ENCODE measurements around the gene MRPL48. TPM values are rescaled to one million over a fixed set of nuclear protein-coding genes. Genes with fewer than 3 reads are reported as not detected.

Gene MRPL48
- total and polyA plus RNA-seq, 7 donors = 23.8 to 35.2 (median 26.4) TPM

GRCh38 chr11:73789279-73789670 lies 1.6 kb downstream of the MRPL48 start:
- Histone ChIP-seq H3K9me3 (no peaks in the 10 kb centered on the region), H3K27ac (peak overlapping the region; percentile 95), H3K36me3 (ENCODE audit: insufficient read depth in 1 of 2, low read depth in 1 of 2) (peaks cover 0 to 9% of the 10 kb centered on the region in 2 donors), H3K27me3 (ENCODE audit: insufficient read depth in 3 of 3, low read length in 2 of 3) (no peaks in the 10 kb centered on the region), H3K4me3 (peak overlapping the region; percentile 90), H3K4me1 (peaks cover 11% of the 10 kb centered on the region)
- 26 to 37% (median 30%) methylated on average over 5 of the region's 5 CpGs for WGBS, 3 donors
- DNase-seq = no peak
- intact Hi-C loops (cut with DNase I) = no loop called here
- ATAC-seq = peak in 2 of 4 donors; percentile 6 to 7
- TF ChIP-seq, protein P1, sequence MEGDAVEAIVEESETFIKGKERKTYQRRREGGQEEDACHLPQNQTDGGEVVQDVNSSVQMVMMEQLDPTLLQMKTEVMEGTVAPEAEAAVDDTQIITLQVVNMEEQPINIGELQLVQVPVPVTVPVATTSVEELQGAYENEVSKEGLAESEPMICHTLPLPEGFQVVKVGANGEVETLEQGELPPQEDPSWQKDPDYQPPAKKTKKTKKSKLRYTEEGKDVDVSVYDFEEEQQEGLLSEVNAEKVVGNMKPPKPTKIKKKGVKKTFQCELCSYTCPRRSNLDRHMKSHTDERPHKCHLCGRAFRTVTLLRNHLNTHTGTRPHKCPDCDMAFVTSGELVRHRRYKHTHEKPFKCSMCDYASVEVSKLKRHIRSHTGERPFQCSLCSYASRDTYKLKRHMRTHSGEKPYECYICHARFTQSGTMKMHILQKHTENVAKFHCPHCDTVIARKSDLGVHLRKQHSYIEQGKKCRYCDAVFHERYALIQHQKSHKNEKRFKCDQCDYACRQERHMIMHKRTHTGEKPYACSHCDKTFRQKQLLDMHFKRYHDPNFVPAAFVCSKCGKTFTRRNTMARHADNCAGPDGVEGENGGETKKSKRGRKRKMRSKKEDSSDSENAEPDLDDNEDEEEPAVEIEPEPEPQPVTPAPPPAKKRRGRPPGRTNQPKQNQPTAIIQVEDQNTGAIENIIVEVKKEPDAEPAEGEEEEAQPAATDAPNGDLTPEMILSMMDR (IDR thresholded peaks at IDR 0.05) = no peak

GRCh38 chr11:73792584-73792983 lies 4.9 kb downstream of the MRPL48 start:
- peaks cover 0 to 9% of the 10 kb centered on the region in 2 donors for H3K36me3 ChIP-seq (ENCODE audit: insufficient read depth in 1 of 2, low read depth in 1 of 2)
- no peaks in the 10 kb centered on the region for H3K27me3 ChIP-seq (ENCODE audit: insufficient read depth in 3 of 3, low read length in 2 of 3)
- H3K4me3 ChIP-seq = no peak overlapping the region
- no peak overlapping the region for H3K27ac ChIP-seq
- peaks cover 15% of the 10 kb centered on the region for H3K4me1 ChIP-seq
- ATAC-seq (no peak), DNase-seq (no peak)
- intact Hi-C loops (cut with DNase I) = no loop called here
- no peaks in the 10 kb centered on the region for H3K9me3 ChIP-seq
- TF ChIP-seq, protein P1 (IDR thresholded peaks at IDR 0.05) = no peak

- no peaks in the 10 kb centered on the region for H3K9me3 ChIP-seq
- no peak overlapping the region for H3K27ac ChIP-seq
Observed at GRCh38 chr11:73795925-73796632, 8.4 kb downstream of the MRPL48 start.

GRCh38 chr11:73797457-73797856 lies 9.8 kb downstream of the MRPL48 start:
- Histone ChIP-seq H3K27me3 (ENCODE audit: insufficient read depth in 3 of 3, low read length in 2 of 3) (no peaks in the 10 kb centered on the region), H3K4me1 (peaks cover 11% of the 10 kb centered on the region), H3K4me3 (no peak overlapping the region), H3K27ac (peak overlapping the region; percentile 72), H3K9me3 (no peaks in the 10 kb centered on the region), H3K36me3 (ENCODE audit: insufficient read depth in 1 of 2, low read depth in 1 of 2) (peaks cover 0 to 5% of the 10 kb centered on the region in 2 donors)
- WGBS, 3 donors = 12 to 44% (median 38%) methylated on average over 9 to 10 of the region's 10 CpGs
- intact Hi-C loops (cut with DNase I) = loop anchor here in 1 of 2 donors (5.0 kb wide), 1 partner anchor 80 kb away; the partner anchor contains the start of genes COA4 and PAAF1
- TF ChIP-seq, protein P1 (IDR thresholded peaks at IDR 0.05) = no peak
- peak; percentile 95 to 99 (median 98) for ATAC-seq
- DNase-seq = peak; percentile 68 to 87

More at GRCh38 chr11:73795925-73796632, 8.4 kb downstream of the MRPL48 start:
- TF ChIP-seq, protein P1 (IDR thresholded peaks at IDR 0.05) = no peak
- Histone ChIP-seq H3K4me1 (peaks cover 11% of the 10 kb centered on the region), H3K4me3 (no peak overlapping the region), H3K27me3 (ENCODE audit: insufficient read depth in 3 of 3, low read length in 2 of 3) (no peaks in the 10 kb centered on the region), H3K36me3 (ENCODE audit: insufficient read depth in 1 of 2, low read depth in 1 of 2) (peaks cover 0 to 9% of the 10 kb centered on the region in 2 donors)
- WGBS, 3 donors = 51 to 78% (median 63%) methylated on average over 18 to 19 of the region's 19 CpGs
- DNase-seq = peak in 1 of 2 donors; percentile 56
- intact Hi-C loops (cut with DNase I) = loop anchor here in 1 of 2 donors (5.0 kb wide), 1 partner anchor 81 kb away; the partner anchor contains the start of genes COA4 and PAAF1
- no peak for ATAC-seq
